Retinal pigment epithelial cell (primary cell): Measurements from ENCODE around the gene COASY.

Experiments
- DNase-seq: peaks from one replicate; pipeline ENCODE4 v3.0.0-alpha.2; 2010; ENCODE audit warnings: low read depth
- H3K4me3 ChIP-seq: 2 replicates; pipeline ENCODE4 v1.5.1; 2011; ENCODE audit warnings: mild to moderate bottlenecking, low read length, control low read depth, moderate library complexity
- TF ChIP-seq, protein P1 (sequence below): conservative IDR thresholded peaks from 2 replicates; pipeline ENCODE4 v1.5.1; 2011; ENCODE audit warnings: low read depth, low read length, control low read depth, inconsistent platforms

Gene COASY

GRCh38 chr17:42590886-42591285 lies 28.9 kb downstream of the COASY start:
- DNase-seq = no peak
- TF ChIP-seq, protein P1, sequence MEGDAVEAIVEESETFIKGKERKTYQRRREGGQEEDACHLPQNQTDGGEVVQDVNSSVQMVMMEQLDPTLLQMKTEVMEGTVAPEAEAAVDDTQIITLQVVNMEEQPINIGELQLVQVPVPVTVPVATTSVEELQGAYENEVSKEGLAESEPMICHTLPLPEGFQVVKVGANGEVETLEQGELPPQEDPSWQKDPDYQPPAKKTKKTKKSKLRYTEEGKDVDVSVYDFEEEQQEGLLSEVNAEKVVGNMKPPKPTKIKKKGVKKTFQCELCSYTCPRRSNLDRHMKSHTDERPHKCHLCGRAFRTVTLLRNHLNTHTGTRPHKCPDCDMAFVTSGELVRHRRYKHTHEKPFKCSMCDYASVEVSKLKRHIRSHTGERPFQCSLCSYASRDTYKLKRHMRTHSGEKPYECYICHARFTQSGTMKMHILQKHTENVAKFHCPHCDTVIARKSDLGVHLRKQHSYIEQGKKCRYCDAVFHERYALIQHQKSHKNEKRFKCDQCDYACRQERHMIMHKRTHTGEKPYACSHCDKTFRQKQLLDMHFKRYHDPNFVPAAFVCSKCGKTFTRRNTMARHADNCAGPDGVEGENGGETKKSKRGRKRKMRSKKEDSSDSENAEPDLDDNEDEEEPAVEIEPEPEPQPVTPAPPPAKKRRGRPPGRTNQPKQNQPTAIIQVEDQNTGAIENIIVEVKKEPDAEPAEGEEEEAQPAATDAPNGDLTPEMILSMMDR = no peak

GRCh38 chr17:42591411-42591810 lies 29.5 kb downstream of the COASY start:
- no peak for DNase-seq
- TF ChIP-seq, protein P1 = no peak
- H3K4me3 ChIP-seq = no peak overlapping the region

More at GRCh38 chr17:42590886-42591285, 28.9 kb downstream of the COASY start:
- no peak overlapping the region for H3K4me3 ChIP-seq

DNA sequence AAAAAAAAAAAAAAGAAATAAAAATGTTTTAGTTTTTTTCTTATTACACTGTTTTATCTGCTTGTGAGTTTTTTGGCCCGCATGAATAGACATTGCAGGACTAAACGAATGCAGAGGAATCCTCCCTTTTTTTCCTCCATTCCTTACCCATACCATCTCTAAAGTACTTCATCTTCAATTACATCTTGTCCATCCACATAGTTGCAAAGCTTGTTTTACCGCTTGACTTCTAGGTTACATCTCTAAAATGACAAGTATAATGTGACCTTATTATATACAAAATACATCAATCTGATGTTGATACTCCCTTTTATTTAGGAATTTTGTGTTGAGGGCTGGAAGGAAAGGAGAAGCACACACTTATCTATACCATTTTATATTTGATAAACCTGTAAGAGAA lies 34.4 kb downstream of the COASY start:
- TF ChIP-seq, protein P1 = no peak
- no peak overlapping the region for H3K4me3 ChIP-seq
- no peak for DNase-seq

DNA sequence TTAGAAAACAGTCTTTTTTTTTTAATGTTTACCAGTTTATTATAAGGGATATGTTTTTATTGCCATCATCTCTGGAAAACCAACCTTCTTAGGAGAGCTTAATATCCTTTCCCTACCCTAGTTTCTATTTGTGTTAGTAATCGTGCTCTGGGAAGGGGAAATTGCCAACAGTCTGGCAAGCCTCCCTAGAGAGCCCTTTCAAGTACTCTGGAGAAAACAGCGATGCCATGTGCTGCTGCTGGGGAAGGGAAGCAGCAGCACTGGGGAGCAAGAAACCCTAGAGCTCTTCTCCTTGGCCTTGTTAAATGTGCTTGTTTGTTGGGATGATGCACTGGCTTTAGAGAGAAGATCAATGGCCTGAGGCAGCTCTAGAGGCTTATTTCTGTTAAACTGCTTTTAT lies 37.0 kb downstream of the COASY start:
- H3K4me3 ChIP-seq = no peak overlapping the region
- DNase-seq = no peak
- TF ChIP-seq, protein P1 = no peak

- TF ChIP-seq, protein P1 = no peak
- no peak overlapping the region for H3K4me3 ChIP-seq
- no peak for DNase-seq
Measured at GRCh38 chr17:42603318-42603717, 41.4 kb downstream of the COASY start.

GRCh38 chr17:42607769-42608168 lies 45.8 kb downstream of the COASY start:
- peak overlapping the region; percentile 98 for H3K4me3 ChIP-seq
- DNase-seq = no peak
- TF ChIP-seq, protein P1 = no peak

DNA sequence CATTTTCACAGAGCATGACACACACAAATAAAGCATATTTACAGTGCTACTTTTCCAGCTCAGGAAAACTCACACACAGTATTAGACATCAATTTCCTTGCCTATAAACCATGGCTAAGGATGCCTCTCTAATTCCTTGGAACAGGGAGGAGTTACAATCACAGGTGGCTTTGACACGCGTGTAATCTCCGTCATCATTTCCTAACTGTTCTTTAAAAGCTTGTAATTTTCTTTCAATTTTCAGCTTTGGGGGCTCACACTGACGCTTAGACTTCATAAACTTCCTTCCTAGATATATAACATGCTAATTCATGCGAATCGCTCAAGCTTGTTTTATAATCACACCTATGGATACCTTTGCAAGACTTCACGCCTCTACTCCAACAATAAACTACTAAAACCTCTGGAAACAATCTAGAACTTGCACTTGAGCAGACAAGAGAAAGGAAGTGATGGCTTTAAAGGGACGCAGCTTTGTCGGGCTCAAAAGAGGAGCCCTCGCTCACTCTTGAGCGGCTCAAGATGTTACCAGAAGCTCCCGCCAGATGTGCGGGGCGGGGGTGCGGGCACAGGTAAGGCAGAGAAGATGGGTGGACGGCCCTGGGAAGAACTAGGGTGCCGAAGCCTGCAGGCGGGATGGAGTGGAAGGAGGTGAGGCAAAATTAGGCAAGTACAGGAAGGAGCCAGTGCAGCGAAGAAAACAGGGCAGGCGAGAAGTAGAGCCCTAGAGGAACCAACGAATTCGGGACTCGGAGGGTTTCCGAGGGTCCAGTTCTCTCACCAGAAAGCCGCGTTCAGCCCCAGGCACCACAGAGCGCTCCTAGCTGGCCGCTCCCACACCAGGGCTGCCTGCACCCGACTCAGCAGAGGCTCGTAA lies 46.6 kb downstream of the COASY start:
- peak overlapping the region; percentile 98 for H3K4me3 ChIP-seq
- no peak for DNase-seq
- TF ChIP-seq, protein P1 = no peak
